HCEC 1CT (cell line): ENCODE measurements around the gene LSM3.

Source experiments
- DNase-seq: peaks from one replicate; pipeline ENCODE4 v3.0.0-alpha.2; 2017

LSM3 gene

GRCh38 chr3:14201940-14202684 is 23.5 kb downstream of the LSM3 start:
- DNase-seq, result no peak

- no peak for DNase-seq
These were observed 24.4 kb downstream of the LSM3 start for GRCh38 chr3:14202874-14203520.

GRCh38 chr3:14203521-14204079 is 25.0 kb downstream of the LSM3 start:
- peak; percentile 71 for DNase-seq

GRCh38 chr3:14204515-14205284 is 26.1 kb downstream of the LSM3 start:
- DNase-seq, result peak; percentile 25

GRCh38 chr3:14206548-14207177 is 28.0 kb downstream of the LSM3 start:
- DNase-seq, result no peak

- no peak for DNase-seq
These were observed 29.6 kb downstream of the LSM3 start for GRCh38 chr3:14208168-14208567.

GRCh38 chr3:14208977-14209394 is 30.4 kb downstream of the LSM3 start:
- peak; percentile 54 for DNase-seq

GRCh38 chr3:14209581-14210289 is 31.1 kb downstream of the LSM3 start:
- peak; percentile 29 for DNase-seq

- peak; percentile 15 for DNase-seq
These were observed 31.7 kb downstream of the LSM3 start for GRCh38 chr3:14210290-14210688.

GRCh38 chr3:14210843-14211594 is 32.4 kb downstream of the LSM3 start:
- peak; percentile 69 for DNase-seq

GRCh38 chr3:14211621-14212020 is 33.0 kb downstream of the LSM3 start:
- DNase-seq, result no peak

- no peak for DNase-seq
These were observed 33.4 kb downstream of the LSM3 start for GRCh38 chr3:14212032-14212431.

GRCh38 chr3:14213066-14213774 is 34.6 kb downstream of the LSM3 start:
- DNase-seq, result no peak

- no peak for DNase-seq
These were observed 36.1 kb downstream of the LSM3 start for GRCh38 chr3:14214764-14215163.

GRCh38 chr3:14216257-14217048 is 37.8 kb downstream of the LSM3 start:
- no peak for DNase-seq

- no peak for DNase-seq
These were observed 39.7 kb downstream of the LSM3 start for GRCh38 chr3:14218355-14218754.

- DNase-seq, result no peak
These were observed 42.3 kb downstream of the LSM3 start for GRCh38 chr3:14220933-14221332.

- DNase-seq, result no peak
These were observed 43.3 kb downstream of the LSM3 start for GRCh38 chr3:14221902-14222301.

GRCh38 chr3:14222457-14222856 is 43.8 kb downstream of the LSM3 start:
- peak; percentile 64 for DNase-seq
